ENCODE data around the gene ADA.

The ADA gene

DNA sequence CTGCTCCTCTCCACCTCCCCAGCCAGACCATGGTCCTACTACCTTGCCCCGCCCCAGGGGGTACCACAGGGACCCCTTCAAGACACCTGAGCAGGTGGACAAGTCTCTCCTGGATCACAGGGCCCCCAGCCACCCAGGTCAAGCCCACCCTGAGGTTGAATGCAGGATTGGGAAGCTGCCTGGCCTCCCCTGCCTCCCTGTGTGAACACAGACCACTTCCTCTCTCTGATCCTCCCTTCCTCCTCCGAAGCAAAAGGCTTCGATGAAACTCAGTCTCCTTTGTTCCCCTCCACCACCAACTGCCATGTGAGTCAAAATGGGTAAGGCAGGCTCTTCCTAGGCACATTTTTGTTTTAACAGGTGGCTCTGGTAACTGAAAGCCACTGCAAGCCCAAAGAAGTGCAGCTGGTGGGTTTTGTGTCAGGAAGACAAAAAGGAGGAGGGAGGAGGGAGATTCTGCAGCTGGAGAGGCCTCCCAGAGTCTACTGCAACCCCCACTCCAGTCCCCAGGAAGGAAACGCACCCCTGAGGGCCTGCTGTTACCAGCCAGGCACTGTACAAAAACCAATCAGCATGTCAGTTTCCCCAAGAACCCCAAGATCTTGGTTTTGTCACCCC lies 5.4 kb downstream of the ADA start:
- Mint-ChIP-seq H3K4me3 (no peak overlapping the region), H3K36me3 (ENCODE audit: low read depth) (peaks cover 4% of the 10 kb centered on the region), H3K27ac (peak overlapping the region; percentile 91), H3K27me3 (ENCODE audit: low read depth, poor library complexity) (peaks cover 8% of the 10 kb centered on the region), H3K9me3 (no peaks in the 10 kb centered on the region), H3K4me1 (peaks cover 50% of the 10 kb centered on the region)
- no peak for DNase-seq
- TF ChIP-seq, protein P1, sequence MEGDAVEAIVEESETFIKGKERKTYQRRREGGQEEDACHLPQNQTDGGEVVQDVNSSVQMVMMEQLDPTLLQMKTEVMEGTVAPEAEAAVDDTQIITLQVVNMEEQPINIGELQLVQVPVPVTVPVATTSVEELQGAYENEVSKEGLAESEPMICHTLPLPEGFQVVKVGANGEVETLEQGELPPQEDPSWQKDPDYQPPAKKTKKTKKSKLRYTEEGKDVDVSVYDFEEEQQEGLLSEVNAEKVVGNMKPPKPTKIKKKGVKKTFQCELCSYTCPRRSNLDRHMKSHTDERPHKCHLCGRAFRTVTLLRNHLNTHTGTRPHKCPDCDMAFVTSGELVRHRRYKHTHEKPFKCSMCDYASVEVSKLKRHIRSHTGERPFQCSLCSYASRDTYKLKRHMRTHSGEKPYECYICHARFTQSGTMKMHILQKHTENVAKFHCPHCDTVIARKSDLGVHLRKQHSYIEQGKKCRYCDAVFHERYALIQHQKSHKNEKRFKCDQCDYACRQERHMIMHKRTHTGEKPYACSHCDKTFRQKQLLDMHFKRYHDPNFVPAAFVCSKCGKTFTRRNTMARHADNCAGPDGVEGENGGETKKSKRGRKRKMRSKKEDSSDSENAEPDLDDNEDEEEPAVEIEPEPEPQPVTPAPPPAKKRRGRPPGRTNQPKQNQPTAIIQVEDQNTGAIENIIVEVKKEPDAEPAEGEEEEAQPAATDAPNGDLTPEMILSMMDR (IDR thresholded peaks at IDR 0.05): no peak

DNA sequence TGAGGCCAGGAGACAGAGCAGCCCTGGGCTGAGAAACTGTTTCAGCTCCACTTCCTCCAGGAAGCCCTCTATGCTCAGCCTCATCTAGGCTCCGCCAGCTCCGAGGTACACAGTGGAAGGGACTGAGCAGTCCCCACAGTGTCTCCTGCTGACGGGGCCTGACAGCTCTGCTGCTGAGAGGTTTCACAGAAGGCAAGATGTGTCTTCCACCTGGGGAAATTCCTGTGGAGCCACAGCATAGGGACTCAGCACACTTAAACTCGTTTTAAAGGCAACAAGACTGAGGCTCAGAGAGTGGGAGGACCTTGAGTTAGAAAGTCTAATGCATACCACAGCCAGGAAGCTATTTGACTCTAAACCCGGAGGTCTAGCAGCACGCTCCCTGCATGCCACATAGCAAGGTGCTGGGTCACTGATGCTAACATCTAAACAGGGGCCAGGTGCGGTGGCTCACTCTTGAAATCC lies 6.8 kb downstream of the ADA start:
- H3K36me3 Mint-ChIP-seq (ENCODE audit: low read depth): peaks cover 15% of the 10 kb centered on the region
- peaks cover 48% of the 10 kb centered on the region for H3K4me1 Mint-ChIP-seq
- peaks cover 3% of the 10 kb centered on the region for H3K27me3 Mint-ChIP-seq (ENCODE audit: low read depth, poor library complexity)
- TF ChIP-seq, protein P1 (IDR thresholded peaks at IDR 0.05): no peak
- DNase-seq: no peak
- no peak overlapping the region for H3K4me3 Mint-ChIP-seq
- H3K27ac Mint-ChIP-seq: peak overlapping the region; percentile 87
- peaks cover 8% of the 10 kb centered on the region for H3K9me3 Mint-ChIP-seq

DNA sequence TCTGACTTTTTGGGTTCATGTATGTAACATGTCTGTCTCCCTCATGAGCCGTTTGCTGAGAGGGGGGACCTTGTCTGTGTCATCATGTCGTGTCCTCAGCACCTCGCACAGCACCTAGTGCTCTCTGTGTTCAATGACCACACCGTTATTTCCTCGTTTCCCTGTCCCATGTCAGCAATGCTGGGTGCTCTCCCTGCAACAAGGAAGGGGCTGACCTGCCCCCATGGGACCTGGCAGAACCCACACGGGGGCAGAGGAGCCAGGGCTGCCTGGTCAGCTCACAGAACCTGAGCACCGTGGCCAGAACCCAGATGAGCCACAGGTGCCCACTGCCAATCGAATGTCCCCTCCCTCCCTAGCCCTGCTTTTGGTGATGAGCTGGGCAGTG lies 7.3 kb downstream of the ADA start:
- peaks cover 18% of the 10 kb centered on the region for H3K36me3 Mint-ChIP-seq (ENCODE audit: low read depth)
- TF ChIP-seq, protein P1 (IDR thresholded peaks at IDR 0.05): no peak
- DNase-seq: no peak
- H3K9me3 Mint-ChIP-seq: peaks cover 11% of the 10 kb centered on the region
- H3K27me3 Mint-ChIP-seq (ENCODE audit: low read depth, poor library complexity): peaks cover 3% of the 10 kb centered on the region
- peak overlapping the region; percentile 99 for H3K27ac Mint-ChIP-seq
- peak overlapping the region; percentile 56 for H3K4me3 Mint-ChIP-seq
- H3K4me1 Mint-ChIP-seq: peaks cover 48% of the 10 kb centered on the region

DNA sequence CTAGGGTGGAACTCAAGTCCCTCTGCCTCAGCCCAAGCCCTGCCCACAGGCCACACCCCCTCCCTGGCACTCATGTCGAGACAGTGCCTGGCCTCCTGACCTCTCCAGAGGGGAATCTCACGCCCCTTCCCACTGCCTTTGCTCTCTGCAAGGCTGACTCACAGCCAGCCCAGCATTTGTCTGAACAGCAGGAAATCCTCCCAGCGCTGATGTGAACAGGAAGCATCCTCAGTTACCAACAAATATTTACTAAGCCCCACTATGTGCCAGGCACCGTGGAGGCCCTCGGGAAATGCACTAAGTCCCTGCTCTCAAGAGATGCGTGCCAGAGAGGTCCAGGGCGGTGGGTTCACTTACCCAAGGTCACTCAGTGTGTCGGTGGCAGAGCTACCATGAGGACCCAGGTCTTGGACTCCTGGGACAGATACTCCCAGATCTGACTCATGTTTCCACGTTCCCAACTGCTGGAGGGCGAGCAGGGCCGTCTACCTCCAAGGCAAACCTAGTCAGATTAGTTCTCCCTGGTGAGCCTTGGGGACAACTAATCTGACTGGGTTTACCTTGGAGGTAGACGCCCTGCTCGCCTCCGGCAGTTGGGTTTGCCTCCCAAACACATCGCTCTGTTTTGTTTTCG lies 7.8 kb downstream of the ADA start:
- Mint-ChIP-seq H3K27me3 (ENCODE audit: low read depth, poor library complexity) (peaks cover 3% of the 10 kb centered on the region), H3K36me3 (ENCODE audit: low read depth) (peaks cover 23% of the 10 kb centered on the region), H3K27ac (peak overlapping the region; percentile 99), H3K4me3 (peak overlapping the region; percentile 56), H3K9me3 (peaks cover 15% of the 10 kb centered on the region), H3K4me1 (peaks cover 53% of the 10 kb centered on the region)
- TF ChIP-seq, protein P1 (IDR thresholded peaks at IDR 0.05): no peak
- DNase-seq: peak; percentile 50

DNA sequence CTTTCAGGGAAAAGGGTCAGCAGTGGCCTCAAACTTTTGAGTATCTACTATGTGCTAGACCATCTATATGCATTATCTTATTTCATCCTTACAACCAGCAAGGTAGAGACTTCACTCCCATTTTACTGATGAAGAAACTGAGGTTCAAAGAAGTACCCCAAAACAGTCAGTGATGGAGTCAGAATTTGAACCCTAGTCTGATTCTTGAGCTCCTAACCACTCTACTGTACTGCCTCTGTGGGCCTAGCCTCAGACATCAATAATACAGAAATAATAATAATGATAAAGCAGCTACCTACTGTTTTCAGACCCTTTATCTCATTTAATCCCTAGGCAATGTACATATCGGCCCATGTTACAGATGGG lies 8.4 kb downstream of the ADA start:
- Mint-ChIP-seq H3K4me1 (peaks cover 57% of the 10 kb centered on the region), H3K9me3 (peaks cover 15% of the 10 kb centered on the region), H3K27me3 (ENCODE audit: low read depth, poor library complexity) (peaks cover 3% of the 10 kb centered on the region), H3K36me3 (ENCODE audit: low read depth) (peaks cover 27% of the 10 kb centered on the region), H3K4me3 (no peak overlapping the region), H3K27ac (no peak overlapping the region)
- TF ChIP-seq, protein P1 (IDR thresholded peaks at IDR 0.05): no peak
- no peak for DNase-seq

Data from nephron progenitor cell (in vitro differentiated cells).